Ecto neural progenitor cell (in vitro differentiated cells): ENCODE results near the gene SH2D5.

Experiments
- DNase-seq: peaks from one replicate; pipeline ENCODE4 v3.0.0-alpha.2; 2018; ENCODE audit warnings: low spot score

Gene SH2D5

GRCh38 chr1:20713440-20713839, 19.1 kb downstream of the SH2D5 start:
- DNase-seq = no peak

- DNase-seq = no peak
Measured at GRCh38 chr1:20712215-20712577, 20.3 kb downstream of the SH2D5 start.

- DNase-seq = no peak
Measured at GRCh38 chr1:20711285-20712214, 21.0 kb downstream of the SH2D5 start.

GRCh38 chr1:20710469-20711284, 21.8 kb downstream of the SH2D5 start:
- no peak for DNase-seq

- DNase-seq = no peak
Measured at GRCh38 chr1:20709868-20710267, 22.6 kb downstream of the SH2D5 start.

GRCh38 chr1:20708891-20709290, 23.6 kb downstream of the SH2D5 start:
- no peak for DNase-seq

- no peak for DNase-seq
Measured at GRCh38 chr1:20708057-20708456, 24.4 kb downstream of the SH2D5 start.

- DNase-seq = no peak
Measured at GRCh38 chr1:20706841-20707240, 25.7 kb downstream of the SH2D5 start.

GRCh38 chr1:20705203-20705755, 27.2 kb downstream of the SH2D5 start:
- no peak for DNase-seq

GRCh38 chr1:20704390-20705202, 27.9 kb downstream of the SH2D5 start:
- no peak for DNase-seq

GRCh38 chr1:20703124-20703756, 29.3 kb downstream of the SH2D5 start:
- DNase-seq = no peak

GRCh38 chr1:20702416-20702815, 30.1 kb downstream of the SH2D5 start:
- no peak for DNase-seq

- no peak for DNase-seq
Measured at GRCh38 chr1:20701847-20702246, 30.7 kb downstream of the SH2D5 start.

- no peak for DNase-seq
Measured at GRCh38 chr1:20701446-20701845, 31.1 kb downstream of the SH2D5 start.

GRCh38 chr1:20700636-20701215, 31.8 kb downstream of the SH2D5 start:
- DNase-seq = no peak

GRCh38 chr1:20699558-20699957, 32.9 kb downstream of the SH2D5 start:
- DNase-seq = no peak

GRCh38 chr1:20698195-20698910, 34.1 kb downstream of the SH2D5 start:
- DNase-seq = no peak

GRCh38 chr1:20697563-20697962, 34.9 kb downstream of the SH2D5 start:
- no peak for DNase-seq

- DNase-seq = peak; percentile 94
Measured at GRCh38 chr1:20696397-20697333, 35.8 kb downstream of the SH2D5 start.
